SW 1271 (cell line): ENCODE results near the gene PDE2A.

Experiments
- DNase-seq, 2 experiments: peaks; one replicate each; lab custom pipeline; 2025; lab: John Stamatoyannopoulos, UW

PDE2A gene

DNA sequence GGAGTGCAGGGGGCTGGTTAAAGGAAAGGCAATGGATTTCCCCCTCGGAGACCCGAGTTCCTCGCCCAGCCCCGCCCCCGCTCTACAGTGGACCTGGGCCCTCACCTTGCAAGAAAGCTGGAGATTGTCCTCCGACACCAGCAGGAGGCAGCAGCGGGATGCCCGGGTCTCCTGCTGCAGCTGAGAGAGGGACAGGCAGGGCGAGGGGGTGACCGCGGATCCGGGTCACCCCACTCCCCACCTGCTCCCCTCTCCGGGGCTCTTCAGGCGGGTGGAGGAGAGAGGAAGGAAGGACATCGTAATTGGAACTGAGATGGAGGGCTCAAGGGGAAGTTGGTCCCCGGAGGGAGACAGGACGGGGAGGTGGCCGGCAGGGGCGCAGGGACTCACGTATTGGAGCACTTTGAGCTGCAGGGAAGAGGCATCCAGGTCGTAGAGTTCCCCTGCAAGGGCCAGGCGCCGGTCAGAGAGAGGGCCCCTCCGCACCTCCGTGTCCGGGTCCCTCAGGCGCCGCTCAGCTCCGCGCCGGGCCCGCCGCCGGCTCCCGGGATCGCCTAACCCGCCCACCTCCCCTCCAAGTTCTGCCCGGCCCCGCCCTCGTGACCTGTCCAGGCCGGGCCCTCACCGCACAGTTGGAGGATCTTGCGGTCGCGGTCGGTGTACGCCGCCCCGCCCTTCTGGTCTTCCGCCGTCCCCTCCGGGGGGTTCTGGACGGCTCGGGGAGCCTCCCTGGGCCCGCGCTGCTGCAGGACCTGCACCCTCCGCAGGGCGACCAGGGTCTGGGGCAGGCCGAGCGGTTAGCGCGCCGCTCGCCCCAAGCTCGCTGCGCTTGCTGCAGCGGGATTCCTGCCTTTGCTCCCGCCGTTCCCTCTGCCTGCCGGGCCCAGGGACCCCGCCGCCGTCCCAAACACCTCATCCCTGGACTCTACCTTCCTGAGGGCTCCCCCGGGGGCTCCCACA lies 84.1 kb downstream of the PDE2A start:
- no peak for DNase-seq

DNA sequence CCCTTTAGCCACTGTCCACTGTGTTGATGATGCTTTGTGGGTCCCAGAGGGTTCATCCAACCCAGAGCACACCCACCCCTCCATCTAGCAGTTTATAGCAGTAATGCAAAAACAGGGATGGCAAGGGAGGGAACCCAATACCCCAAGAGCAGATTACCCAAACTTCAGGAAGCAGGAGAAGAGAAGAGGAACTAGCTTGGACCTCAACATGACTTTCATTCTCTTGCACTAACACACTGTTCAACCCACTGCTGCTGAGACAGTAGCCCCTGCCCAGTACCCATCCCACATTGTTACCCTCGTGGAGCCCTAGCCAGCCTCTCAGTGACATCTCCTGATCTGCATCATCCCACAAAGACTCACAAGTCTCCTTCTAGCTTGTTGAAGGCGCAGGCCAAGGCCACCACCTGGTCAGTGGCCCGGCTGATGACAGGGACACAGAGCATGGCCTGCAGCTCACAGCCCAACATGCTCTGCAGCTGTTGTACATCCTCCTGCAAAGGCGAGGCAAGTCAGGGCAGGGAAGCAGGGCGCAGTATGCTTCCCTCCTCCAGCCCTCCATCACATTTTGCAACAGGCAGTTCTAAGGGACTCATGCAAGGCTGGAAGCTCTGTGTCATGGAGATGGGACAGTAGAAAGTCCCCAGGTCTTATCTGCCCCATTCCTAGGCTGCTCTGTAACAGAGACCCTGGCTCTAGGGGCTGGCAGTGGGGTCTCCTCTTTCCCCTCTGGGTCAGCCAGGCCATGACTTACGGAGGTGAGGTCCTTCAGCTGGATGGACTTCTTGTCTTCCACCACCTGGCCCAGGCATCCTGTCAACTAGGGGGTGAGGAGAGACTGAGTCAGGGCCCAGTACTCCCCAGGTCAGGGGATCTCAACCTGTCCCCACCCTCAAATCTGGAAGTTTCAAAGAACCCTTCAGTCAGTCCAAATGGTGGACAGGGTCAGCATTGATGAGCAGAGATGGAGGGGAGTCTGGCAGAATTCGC lies 85.5 kb downstream of the PDE2A start:
- DNase-seq, result no peak

DNA sequence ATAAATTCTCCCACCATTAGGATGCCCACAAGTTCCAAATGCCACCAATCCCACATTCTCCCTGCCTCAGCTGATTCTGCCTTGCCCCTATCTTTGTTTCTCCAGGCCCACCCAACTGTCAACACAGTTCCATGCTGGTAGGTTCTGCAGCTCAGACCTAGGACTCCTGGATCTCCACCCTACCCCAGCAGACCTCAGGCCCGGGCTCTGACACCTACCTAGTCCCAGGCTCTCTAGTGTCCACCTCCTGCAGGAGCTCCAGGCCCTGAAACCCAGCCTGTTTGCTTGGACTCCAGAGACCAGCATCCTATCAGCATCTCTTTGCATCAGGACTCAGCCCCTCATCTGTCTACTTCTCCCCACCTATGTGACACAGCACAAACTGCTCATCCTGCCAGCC lies 86.5 kb downstream of the PDE2A start:
- DNase-seq, result no peak

DNA sequence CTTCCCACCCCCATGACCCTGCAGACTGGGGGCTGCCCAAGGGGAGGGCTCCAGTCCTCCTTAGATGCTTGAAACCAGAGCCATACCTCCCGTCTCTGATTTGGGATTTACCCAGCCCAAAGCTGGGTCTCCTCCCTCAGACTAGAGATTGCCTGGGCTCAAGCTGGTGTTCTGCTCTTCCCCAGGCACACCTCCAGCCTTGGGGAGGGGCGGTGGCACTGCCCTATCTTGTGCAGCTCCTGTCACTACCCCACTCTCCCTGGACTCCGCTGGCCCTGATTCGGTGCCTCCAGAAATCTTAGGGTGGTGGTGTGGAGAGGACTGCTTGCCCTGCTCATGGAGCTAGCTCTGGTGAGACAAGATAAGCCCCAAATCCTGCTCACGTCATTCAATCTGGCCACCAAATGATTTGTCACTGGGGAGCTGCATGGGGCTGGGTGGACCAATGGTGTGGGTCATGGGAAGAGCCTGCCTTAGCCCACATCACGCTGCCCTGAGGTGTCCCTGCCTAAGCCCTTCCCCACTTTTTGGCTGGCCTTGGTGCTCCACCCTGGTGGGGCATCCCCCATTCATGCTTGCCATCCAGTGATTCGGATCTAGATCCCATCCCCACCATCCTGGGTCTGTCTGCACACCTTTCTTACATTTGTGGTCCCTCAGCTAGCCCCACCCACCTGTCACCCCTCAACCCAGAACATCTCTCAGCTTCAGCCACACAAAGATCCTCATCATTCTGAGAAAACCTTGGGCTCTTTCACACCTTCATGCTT lies 87.7 kb downstream of the PDE2A start:
- DNase-seq, result no peak

DNA sequence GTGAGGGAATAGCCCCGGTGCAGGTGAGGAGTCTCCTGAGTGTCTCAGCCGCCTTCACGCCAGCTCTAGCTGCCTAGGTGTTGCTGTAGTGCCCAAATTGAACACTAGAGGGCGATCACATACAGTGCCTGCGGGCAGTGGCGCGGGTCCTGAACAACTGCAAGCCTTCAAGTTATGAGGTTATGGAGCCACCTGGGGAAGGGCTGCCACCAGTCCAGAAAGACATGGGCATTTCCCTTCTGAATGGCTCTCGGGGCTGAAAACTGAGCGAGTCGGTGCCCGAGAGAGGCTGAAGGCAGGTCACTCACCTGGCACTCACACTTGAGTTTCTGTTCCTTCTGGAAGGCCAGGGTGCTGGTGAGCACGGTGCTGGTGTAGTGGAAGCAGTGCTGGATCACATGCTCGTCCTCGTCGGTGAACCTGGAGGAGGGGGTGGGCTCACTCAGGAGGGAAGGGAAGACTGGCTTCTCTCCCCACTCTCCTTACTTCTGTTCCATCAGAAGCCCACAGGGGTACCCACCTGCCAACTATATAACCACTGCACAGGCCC lies 88.4 kb downstream of the PDE2A start:
- peak in 1 of 2 experiments; percentile 53 for DNase-seq

DNA sequence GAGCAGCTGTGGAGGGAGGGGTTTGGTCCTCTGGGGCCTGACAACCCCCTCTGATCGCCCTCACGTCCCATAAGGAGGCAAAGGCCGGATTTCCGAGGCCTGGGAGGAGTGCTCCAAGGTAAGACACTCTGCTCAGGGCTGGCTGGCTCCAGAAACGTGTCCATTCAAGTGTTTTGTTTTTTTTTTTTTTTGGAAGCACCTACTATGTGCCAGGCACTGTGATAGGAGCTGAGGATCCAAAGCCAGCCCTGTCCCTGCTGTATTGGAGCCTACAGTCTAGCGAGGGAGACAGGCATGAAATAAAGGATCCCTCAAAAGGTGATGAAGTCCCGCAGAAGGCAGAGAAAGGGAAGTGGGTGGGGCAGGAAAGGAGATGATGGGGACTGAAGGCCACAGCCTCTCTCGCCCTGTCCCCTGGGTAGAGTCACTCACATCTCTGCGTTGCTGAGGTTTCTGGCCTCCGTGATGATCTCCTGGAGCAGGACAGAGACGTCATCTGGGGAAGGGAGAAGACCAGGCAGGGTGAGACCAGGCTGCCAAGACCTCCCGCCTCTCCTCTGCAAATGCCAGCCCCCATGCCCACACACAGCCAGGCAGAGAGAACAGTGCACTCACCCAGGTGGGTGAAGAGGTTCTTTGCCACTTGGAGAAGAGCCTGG lies 89.2 kb downstream of the PDE2A start:
- DNase-seq, result no peak

DNA sequence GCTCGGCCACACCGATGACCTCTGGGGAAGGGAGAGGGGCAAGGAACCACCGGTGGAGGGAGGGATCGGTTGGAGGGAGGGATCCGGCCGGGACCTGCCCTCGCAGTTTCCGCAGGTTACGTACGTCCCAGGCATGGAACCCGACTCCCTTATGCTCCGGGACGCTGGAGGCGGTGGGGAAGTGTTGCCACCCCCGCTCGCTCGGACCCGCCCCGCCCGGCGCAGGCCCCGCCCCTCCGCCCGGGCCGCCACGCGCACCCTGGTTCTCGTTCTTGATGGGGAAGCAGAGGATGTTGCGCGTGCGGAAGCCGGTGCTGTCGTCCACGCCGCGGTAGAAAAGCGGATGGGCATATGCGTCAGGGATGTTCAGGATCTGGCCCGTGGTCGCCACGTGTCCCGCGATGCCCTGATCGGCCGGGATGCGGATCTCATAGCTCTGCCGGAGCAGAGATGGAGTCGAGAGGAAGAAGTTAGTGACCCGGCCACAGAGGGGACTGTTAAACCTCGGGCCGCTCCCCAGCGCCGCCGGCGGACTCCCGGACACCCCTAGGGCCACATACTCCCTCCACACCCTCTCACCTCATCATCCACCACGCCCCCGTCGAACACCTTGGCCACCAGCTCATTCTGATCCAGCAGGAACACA lies 89.8 kb downstream of the PDE2A start:
- no peak for DNase-seq

DNA sequence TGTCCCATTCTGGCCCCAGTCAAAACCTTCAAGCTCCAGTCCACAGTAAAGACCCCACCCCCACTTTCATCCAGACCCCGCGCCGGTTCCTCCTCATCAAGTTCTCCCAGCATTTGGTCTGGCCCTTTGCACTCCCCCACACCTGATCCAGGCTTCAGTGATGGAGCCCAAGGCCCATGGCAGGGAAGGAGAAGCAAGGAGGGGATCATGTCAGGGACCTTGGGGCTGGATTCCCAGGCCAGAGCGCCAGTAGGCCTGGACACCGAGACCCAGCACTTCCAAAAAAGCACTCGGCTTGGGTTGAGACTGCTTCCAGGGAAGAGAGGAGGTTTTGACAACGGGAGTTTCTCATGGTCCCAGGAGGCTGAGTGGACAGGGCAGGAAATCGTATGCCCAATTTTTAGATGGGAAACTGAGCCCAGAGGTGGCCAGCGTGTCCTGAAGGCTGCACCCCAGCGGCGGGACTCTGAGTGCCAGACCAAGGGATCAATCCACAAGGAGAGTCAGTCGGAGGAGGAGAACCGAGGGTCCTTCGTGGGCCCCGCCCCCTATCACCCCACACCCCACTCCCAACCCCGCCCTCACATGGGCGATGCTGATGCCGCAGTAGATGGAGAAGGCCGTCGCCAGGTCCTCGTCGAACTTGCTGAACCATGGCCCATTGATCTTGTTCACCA lies 90.5 kb downstream of the PDE2A start:
- no peak for DNase-seq

DNA sequence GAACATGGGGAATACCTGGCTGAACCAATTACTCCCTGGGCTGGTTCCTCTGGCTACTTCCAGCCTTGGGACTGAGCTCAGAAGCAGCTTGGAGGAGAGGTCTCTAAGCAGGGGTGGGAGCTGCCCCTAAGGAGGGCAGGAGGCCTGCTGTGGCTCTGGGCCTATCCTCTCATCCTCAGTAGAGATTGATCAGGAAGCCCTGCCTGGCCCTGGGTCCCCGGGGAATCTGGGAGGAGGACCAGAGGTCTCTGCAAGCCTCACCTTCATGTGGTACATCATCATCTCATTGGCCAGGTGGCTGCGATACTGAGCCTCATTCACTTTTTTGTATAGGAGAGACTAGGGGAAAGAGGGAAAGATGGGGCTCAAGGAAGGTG lies 91.1 kb downstream of the PDE2A start:
- no peak for DNase-seq

DNA sequence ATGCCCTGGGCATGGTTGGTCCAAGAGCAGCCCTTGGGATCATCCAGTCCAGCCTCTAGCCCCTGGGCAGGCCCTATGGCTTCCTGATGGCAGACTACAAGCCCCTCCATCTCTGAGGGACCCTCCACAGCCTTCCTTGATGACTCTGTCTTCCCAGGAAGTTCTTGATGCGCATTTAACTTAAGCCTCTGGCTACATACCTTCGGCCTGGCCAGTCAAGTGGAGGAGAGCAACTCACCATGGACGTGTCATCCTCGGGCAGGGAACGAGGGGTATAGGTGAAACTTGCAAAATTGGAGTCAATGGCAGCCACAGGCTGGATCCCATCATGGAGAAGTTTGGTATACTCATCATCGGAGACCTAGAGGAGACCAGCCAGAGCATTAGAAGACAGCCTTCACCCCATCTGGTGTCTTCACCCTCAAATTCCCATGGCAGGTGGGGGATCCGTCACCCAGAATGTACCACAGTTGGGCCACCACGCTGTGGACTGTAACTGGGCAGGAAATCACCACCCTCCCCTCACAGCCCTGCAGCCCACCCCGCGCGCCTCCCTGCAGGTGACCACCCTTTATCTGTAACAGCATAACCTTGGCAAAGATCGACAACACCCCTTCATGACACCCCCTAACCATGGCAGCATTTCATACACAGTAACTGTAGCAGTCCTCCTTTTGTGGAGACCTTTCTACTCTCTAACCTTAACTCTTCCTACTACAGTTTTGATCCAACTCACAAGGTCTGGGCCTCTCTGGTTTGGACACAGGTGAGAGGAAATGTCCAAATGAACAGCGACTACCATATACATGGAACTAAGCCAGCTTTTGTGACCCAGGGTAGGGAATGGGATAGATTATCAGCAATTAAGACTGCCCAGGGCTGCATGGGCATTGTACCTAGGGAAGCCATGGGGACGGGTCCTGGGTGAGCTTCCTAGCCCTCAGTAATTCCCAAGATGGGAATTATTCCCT lies 91.7 kb downstream of the PDE2A start:
- DNase-seq, result no peak

DNA sequence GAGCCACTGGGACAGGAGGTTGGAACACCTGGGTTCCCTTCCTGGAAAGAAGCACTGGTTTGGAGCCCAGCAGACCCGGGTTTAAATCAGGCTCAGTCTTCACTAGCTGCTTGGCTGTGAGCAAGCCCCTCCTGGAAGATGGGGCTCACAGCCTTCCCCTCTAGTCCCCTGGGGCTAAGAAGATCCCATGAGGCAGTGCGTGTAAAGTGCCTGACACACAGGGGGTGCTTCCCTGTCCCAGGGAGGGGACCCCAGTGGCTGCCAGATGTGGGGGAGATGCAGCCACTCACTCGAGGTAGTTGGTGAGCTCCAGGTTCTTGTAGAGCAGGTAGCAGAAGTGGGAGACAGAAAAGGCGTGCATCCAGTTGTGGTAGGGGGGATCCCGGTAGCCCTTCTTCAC lies 93.2 kb downstream of the PDE2A start:
- no peak for DNase-seq

DNA sequence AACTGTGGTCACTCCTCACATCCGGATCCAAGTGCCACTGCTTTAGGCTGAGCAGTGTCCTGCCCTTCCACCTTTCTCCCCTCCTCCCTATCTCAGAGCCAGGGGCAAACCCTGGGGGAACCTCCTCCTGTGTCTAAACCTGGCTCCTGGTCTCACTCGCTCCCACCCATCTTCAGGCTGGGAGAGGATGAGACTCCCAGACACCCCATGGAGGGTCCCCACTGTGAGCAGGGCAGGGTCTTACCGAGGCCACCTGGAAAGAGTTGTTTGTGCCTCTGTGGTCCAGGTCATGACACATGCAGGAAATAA lies 93.6 kb downstream of the PDE2A start:
- no peak for DNase-seq

DNA sequence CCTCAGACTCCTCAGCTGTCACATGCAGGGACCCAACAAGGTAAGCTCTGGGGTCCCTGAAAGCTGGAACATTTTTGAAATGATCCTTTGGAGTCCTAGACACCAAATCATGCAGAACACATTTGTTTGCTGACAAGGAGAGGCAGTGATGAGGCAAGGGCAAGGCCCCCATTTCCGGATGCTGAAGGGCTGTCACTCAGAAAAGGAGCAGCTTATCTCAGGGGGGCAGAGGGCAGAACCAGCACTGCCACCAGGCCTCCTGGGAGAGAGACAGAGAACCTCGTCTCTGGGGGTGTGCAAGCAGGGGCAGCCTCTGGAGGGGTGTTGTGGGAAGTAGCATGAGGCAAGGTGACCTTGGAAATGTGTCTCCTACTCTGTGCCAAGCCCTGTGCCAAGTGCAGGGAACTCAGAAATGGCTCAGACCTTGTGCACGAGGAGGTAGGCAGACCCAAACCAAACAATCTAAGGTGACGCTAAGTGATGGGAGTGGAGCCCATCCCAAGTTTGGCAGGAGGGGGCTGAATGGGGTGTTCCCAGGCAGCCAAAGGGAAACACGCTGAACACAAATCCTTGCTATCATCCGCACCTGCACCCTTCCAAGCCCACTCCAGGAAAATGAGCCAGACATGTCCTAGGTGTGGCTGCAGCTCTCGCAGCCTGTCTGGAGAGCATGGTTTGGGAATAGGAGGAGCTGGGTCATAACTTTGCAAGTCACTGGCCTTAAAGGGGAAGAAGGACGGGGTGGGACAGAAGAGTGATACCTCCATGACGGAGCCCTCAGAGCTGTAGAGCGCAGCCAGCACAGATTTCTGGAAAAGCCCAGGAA lies 94.2 kb downstream of the PDE2A start:
- no peak for DNase-seq

DNA sequence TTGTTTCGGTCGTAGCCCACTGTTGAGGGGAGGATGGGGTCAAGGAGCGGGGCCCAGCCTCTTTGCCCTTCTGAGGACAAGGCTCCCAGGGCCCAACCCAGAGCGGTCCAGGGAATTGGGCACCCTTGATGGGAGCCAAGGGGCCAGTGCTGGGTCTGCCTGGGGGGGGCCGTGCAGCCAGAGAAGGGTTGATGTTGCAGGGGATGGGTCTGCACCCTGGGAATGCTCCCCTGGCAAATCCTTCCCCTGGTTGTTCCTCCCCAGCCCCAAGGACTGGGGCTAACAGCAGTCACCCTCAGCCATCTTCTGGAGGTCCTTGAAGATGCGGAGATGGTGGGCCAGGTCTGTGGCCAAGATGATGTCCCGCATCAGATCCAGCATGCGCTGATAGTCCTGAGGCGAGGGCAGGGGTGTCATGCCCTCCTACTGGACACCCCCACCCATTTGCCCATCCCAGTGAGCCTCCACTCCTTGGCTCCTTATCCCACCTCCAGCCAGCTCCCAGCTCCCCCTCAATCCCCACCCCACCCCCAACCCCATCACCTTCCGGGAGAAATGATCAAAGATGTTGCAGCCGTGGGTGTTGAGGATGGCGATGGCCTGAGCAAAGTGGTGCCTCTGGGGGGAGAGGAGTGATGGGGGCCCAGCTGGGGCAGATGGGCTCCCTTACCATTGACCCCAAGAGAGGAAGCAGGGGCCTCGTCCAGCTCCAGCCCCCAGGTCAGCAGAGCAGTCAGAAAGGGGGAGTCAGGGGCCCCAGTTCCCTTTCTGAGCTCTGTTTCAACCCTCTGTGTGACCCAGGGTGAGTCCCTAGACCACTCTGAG lies 95.0 kb downstream of the PDE2A start:
- no peak for DNase-seq

DNA sequence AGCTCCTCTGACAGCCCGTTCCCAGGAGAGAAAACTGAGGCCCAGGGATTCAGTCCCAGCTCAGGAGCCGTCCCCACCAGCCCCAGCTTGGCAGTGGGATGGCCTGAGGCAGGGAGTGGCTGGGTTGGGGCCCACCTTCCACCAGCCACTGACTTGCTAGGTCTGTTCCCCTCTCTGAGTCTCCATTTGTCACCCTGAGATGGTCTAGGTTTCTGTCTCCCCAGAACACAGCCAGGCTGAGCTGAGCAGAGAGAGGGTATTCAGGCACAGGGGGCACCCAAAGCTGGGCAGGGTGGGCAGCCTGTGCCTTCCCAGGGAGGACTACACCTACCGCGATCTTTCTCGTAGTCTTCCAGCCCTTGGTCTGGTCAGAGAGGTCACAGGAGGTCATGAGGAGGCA lies 95.7 kb downstream of the PDE2A start:
- no peak for DNase-seq

DNA sequence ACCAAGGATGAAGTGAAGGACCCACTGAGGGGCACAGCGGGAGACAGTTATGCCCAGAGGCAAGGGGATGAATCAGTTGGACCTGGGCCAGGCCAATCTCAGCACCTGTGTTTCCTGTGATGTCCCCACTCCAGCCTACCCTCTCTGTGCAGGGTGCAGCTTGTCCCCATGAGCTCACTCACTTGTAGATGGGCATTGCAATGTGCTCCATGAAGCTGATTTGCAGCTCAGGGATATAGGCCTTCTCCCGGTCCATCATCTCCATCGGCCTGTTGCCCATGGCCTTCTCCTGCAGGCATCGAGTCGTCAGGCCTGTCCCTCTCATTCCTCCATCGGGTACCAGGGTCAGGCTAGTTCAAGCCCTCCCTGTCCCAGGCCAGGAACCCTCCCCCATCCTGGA lies 96.2 kb downstream of the PDE2A start:
- no peak for DNase-seq

DNA sequence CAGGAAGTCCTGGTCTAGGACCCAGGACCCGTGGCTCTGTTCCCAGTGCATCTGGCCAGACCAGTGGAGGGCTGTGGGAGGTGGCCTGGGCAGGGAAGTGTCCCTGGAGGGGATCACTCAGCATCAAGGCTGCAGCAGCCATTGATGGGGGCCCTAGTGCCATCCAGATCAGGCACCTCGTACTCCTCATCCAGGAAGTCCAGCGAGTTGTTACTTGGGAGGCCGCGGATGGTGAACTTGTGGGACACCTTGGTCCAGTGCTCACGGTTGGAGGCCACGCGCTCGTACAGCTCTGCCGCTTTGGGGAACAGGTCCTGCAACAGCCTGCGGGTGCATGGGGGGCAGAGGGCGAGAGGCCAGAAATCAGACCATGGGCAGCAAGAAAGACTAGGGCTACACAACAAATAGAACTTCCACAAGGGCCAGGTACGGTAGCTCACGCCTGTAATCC lies 96.9 kb downstream of the PDE2A start:
- DNase-seq, result no peak
